ENCODE measurements around the gene MMRN1. TPM values are rescaled to one million over a fixed set of nuclear protein-coding genes. Genes with fewer than 3 reads are reported as not detected.

MMRN1 gene
- total and polyA plus RNA-seq, 2 experiments from 2014 or later = not detected

DNA sequence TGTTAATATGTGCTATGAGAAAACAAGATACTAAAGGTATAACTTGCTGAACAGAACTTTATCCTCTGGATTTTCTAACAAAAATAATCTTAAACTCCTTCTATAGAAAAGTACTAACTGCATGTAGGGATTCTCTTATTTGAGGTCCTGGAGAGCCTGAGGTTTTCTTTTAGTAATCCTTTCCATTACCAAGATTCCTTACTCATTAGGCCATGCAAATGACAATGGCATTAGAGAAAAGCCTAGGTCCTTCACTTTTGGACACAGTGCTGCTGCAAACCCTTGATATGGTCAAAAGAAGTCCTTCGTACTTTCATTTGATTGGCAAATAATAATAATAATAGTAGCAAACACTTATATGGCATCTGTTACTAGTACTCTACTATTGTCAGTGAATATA is 3.2 kb downstream of the MMRN1 start:
- H3K79me2 ChIP-seq (replicated peaks; ENCODE audit: insufficient read depth) = no peaks in the 10 kb centered on the region

More for the DNA sequence above, 3.2 kb downstream of the MMRN1 start:
- no peak overlapping the region for H3K4me2 ChIP-seq
- Mint-ChIP-seq H3K9me3 (no peaks in the 10 kb centered on the region), H3K27me3 (ENCODE audit: insufficient read depth, low read depth, poor library complexity) (no peaks in the 10 kb centered on the region), H3K4me1 (peaks cover 3% of the 10 kb centered on the region; the same call in 2 of the 3 replicates), H3K4me3 (no peak overlapping the region), H3K36me3 (ENCODE audit: low read depth) (no peaks in the 10 kb centered on the region), H3K27ac (no peak overlapping the region)
- DNase-seq (ENCODE audit: low spot score) = no peak
- H3K4me1 ChIP-seq (ENCODE audit: insufficient read depth) = no peaks in the 10 kb centered on the region
- H3F3A ChIP-seq (replicated peaks; ENCODE audit: low read depth) = no peaks in the 10 kb centered on the region
- H3K9me2 ChIP-seq (ENCODE audit: insufficient read depth) = no peaks in the 10 kb centered on the region
- no peak overlapping the region for H3K4me3 ChIP-seq
- no peak overlapping the region for H2AFZ ChIP-seq
- no peak overlapping the region for H3K27ac ChIP-seq (ENCODE audit: low read depth)
- no peaks in the 10 kb centered on the region for H4K20me1 ChIP-seq (replicated peaks; ENCODE audit: insufficient read depth)
- H3K27me3 ChIP-seq (ENCODE audit: insufficient read depth) = no peaks in the 10 kb centered on the region
- ATAC-seq = no peak
- no peaks in the 10 kb centered on the region for H3K36me3 ChIP-seq (ENCODE audit: insufficient read depth)
- TF ChIP-seq, protein P1, sequence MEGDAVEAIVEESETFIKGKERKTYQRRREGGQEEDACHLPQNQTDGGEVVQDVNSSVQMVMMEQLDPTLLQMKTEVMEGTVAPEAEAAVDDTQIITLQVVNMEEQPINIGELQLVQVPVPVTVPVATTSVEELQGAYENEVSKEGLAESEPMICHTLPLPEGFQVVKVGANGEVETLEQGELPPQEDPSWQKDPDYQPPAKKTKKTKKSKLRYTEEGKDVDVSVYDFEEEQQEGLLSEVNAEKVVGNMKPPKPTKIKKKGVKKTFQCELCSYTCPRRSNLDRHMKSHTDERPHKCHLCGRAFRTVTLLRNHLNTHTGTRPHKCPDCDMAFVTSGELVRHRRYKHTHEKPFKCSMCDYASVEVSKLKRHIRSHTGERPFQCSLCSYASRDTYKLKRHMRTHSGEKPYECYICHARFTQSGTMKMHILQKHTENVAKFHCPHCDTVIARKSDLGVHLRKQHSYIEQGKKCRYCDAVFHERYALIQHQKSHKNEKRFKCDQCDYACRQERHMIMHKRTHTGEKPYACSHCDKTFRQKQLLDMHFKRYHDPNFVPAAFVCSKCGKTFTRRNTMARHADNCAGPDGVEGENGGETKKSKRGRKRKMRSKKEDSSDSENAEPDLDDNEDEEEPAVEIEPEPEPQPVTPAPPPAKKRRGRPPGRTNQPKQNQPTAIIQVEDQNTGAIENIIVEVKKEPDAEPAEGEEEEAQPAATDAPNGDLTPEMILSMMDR (conservative IDR thresholded peaks at IDR 0.05; ENCODE audit: low read depth in 2 of 2) = no peak
- TF ChIP-seq, protein P2, sequence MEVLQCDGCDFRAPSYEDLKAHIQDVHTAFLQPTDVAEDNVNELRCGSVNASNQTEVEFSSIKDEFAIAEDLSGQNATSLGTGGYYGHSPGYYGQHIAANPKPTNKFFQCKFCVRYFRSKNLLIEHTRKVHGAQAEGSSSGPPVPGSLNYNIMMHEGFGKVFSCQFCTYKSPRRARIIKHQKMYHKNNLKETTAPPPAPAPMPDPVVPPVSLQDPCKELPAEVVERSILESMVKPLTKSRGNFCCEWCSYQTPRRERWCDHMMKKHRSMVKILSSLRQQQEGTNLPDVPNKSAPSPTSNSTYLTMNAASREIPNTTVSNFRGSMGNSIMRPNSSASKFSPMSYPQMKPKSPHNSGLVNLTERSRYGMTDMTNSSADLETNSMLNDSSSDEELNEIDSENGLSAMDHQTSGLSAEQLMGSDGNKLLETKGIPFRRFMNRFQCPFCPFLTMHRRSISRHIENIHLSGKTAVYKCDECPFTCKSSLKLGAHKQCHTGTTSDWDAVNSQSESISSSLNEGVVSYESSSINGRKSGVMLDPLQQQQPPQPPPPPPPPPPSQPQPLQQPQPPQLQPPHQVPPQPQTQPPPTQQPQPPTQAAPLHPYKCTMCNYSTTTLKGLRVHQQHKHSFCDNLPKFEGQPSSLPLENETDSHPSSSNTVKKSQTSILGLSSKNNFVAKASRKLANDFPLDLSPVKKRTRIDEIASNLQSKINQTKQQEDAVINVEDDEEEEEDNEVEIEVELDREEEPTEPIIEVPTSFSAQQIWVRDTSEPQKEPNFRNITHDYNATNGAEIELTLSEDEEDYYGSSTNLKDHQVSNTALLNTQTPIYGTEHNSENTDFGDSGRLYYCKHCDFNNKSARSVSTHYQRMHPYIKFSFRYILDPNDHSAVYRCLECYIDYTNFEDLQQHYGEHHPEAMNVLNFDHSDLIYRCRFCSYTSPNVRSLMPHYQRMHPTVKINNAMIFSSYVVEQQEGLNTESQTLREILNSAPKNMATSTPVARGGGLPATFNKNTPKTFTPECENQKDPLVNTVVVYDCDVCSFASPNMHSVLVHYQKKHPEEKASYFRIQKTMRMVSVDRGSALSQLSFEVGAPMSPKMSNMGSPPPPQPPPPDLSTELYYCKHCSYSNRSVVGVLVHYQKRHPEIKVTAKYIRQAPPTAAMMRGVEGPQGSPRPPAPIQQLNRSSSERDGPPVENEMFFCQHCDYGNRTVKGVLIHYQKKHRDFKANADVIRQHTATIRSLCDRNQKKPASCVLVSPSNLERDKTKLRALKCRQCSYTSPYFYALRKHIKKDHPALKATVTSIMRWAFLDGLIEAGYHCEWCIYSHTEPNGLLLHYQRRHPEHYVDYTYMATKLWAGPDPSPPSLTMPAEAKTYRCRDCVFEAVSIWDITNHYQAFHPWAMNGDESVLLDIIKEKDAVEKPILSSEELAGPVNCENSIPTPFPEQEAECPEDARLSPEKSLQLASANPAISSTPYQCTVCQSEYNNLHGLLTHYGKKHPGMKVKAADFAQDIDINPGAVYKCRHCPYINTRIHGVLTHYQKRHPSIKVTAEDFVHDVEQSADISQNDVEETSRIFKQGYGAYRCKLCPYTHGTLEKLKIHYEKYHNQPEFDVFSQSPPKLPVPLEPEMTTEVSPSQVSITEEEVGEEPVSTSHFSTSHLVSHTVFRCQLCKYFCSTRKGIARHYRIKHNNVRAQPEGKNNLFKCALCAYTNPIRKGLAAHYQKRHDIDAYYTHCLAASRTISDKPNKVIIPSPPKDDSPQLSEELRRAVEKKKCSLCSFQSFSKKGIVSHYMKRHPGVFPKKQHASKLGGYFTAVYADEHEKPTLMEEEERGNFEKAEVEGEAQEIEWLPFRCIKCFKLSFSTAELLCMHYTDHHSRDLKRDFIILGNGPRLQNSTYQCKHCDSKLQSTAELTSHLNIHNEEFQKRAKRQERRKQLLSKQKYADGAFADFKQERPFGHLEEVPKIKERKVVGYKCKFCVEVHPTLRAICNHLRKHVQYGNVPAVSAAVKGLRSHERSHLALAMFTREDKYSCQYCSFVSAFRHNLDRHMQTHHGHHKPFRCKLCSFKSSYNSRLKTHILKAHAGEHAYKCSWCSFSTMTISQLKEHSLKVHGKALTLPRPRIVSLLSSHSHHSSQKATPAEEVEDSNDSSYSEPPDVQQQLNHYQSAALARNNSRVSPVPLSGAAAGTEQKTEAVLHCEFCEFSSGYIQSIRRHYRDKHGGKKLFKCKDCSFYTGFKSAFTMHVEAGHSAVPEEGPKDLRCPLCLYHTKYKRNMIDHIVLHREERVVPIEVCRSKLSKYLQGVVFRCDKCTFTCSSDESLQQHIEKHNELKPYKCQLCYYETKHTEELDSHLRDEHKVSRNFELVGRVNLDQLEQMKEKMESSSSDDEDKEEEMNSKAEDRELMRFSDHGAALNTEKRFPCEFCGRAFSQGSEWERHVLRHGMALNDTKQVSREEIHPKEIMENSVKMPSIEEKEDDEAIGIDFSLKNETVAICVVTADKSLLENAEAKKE (CRISPR knock-in tag; IDR thresholded peaks at IDR 0.05) = no peak
- TF ChIP-seq, protein P3, sequence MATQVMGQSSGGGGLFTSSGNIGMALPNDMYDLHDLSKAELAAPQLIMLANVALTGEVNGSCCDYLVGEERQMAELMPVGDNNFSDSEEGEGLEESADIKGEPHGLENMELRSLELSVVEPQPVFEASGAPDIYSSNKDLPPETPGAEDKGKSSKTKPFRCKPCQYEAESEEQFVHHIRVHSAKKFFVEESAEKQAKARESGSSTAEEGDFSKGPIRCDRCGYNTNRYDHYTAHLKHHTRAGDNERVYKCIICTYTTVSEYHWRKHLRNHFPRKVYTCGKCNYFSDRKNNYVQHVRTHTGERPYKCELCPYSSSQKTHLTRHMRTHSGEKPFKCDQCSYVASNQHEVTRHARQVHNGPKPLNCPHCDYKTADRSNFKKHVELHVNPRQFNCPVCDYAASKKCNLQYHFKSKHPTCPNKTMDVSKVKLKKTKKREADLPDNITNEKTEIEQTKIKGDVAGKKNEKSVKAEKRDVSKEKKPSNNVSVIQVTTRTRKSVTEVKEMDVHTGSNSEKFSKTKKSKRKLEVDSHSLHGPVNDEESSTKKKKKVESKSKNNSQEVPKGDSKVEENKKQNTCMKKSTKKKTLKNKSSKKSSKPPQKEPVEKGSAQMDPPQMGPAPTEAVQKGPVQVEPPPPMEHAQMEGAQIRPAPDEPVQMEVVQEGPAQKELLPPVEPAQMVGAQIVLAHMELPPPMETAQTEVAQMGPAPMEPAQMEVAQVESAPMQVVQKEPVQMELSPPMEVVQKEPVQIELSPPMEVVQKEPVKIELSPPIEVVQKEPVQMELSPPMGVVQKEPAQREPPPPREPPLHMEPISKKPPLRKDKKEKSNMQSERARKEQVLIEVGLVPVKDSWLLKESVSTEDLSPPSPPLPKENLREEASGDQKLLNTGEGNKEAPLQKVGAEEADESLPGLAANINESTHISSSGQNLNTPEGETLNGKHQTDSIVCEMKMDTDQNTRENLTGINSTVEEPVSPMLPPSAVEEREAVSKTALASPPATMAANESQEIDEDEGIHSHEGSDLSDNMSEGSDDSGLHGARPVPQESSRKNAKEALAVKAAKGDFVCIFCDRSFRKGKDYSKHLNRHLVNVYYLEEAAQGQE (IDR thresholded peaks at IDR 0.05; ENCODE audit: unreplicated experiment) = no peak

All from GM23338 (cell line).